KBM-7 (cell line): ENCODE results near the gene MTHFSD.
"Not testable (repeated sequence)": the region's sequence is repeated elsewhere in the genome, so short reads cannot be mapped to it uniquely, and the experiment has no call there.

Experiments used
- DNase-seq: peaks from one replicate; pipeline ENCODE4 v3.0.0-alpha.2; 2015
- in situ Hi-C: fragments of 300-500 bp; cut with MboI; formaldehyde crosslinking; loops from 2 replicates; pipeline ENCODE4 v1.14.3; 2020; ENCODE audit warnings: low sequenced_read_pairs, low pct_unique_long_range_greater_than_20kb, mixed read lengths

Gene MTHFSD, protein sequence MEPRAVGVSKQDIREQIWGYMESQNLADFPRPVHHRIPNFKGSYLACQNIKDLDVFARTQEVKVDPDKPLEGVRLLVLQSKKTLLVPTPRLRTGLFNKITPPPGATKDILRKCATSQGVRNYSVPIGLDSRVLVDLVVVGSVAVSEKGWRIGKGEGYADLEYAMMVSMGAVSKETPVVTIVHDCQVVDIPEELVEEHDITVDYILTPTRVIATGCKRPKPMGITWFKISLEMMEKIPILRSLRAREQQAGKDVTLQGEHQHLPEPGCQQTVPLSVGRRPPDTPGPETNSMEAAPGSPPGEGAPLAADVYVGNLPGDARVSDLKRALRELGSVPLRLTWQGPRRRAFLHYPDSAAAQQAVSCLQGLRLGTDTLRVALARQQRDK

DNA sequence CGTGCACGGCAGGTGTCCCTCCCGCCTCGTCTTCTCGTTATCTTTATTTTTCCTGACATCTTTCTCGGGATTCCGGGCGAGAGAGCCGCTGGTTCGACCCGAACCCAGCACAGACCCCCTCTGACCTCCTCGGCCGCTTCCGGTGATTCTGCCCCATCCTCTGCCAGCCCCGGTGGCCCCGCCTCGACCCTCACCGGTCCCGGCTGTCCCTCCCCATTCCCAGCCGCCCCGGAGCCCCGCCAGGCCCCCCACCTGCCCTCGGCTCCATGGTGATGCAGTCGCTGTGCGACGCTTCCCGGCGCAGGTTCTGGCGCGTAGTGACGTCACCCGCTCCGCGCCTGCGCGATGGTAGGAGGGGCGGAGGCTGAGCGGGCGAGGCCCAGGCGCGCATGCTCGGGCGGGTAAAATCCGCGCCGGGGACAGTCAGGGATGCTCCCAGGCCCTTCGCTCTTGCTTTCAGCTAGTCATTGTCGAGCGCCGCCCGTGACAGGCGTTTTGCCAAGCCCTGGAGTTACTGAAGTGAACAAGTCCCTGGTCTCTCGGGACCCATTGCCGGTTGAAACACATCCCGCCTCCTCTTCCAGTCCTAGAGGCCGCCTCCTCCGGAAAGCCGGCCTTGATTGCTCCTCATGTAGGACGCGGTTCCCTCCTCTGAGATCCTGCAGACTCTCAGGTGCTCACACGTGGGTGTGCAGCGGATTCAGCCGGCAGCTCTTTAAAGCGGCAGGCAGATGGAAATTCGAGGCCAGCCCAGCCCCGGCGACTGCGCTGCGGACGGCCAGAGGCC is at the start of gene MTHFSD:
TSS of gene MTHFSD (minus strand) at position 319 of the 787 bp plus-strand sequence. CDS start at position 268, 51 bp downstream.
- in situ Hi-C loops, result loop anchor here (25.0 kb wide), 1 partner anchor 507 kb away; no protein-coding TSS in a partner anchor
- peak; percentile 86 for DNase-seq

DNA sequence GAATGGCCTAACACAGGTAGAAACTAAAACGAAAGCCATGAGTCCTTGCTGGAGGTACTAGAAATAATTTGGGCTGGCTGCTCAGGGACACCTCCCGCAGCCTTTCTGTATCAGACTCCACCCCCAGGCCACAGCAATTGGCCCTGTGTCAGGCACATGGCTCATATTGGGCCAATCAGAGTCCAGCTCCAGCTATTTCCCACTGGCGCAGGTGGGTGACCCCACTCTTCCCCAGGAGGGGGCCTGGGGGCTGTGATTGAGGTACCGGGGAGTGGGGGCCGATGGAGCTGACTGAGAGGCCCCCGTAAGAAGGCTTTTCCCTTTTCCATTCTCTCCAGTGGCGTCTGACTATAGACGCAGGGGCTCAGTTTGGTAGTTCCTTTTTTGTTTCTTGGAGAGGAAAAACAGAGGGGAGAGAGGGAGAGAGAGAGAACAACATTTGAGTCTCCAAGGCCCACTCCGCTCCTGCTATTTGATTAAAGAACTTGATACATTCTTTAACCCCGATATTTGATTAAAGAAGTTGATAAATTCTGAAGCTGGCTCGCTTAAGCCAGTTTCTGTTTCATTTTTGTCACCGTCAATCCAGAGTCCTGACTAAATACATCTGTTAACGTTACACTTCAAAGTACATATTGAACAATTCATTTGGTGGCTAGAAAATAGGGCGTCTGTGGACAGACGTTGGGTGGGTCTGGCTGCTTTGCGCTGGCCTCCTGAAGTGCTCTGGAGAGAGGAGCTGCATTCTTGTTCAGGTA is 49.6 kb upstream of the MTHFSD start:
- in situ Hi-C loops, result no loop called here
- no peak for DNase-seq

DNA sequence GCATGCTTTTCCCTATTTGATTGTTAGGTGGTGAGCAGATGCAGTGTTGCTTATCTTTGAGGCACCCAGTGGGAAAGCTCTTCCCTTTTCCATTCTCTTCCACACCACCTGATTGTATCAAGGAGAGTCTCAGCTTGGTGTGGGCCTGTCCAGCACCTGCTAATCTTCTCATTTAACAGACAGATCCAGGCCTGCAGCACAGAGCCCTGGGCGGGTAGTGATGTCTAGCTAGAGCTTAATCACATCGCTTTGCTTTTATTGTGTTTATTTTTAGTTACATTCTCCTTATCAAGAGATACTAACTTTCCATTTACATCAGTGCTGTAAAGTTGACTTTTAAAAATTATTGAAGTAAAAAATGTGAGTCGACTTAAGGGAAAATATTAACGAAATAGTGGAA is 47.5 kb upstream of the MTHFSD start:
- in situ Hi-C loops, result no loop called here
- no peak for DNase-seq

DNA sequence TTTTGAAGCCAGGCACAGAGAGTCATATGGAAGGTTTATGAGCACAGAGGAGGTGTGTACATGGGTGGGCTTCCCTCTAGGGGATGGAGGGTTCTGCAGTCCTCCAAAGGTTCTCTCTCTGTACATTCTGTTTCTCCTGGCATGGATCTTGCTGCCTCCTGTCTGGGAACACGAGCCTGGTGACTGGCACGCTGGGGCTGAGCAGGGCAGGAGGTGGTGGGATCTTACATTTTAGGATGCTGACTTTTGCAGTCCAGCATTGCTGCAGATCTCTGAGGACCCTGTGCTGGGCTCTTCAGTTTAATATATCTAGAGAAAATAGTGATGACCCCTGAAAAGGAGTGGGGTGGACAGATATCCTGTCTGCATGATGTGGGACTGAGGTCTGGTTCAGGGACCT is 46.3 kb upstream of the MTHFSD start:
- no peak for DNase-seq
- in situ Hi-C loops, result no loop called here

DNA sequence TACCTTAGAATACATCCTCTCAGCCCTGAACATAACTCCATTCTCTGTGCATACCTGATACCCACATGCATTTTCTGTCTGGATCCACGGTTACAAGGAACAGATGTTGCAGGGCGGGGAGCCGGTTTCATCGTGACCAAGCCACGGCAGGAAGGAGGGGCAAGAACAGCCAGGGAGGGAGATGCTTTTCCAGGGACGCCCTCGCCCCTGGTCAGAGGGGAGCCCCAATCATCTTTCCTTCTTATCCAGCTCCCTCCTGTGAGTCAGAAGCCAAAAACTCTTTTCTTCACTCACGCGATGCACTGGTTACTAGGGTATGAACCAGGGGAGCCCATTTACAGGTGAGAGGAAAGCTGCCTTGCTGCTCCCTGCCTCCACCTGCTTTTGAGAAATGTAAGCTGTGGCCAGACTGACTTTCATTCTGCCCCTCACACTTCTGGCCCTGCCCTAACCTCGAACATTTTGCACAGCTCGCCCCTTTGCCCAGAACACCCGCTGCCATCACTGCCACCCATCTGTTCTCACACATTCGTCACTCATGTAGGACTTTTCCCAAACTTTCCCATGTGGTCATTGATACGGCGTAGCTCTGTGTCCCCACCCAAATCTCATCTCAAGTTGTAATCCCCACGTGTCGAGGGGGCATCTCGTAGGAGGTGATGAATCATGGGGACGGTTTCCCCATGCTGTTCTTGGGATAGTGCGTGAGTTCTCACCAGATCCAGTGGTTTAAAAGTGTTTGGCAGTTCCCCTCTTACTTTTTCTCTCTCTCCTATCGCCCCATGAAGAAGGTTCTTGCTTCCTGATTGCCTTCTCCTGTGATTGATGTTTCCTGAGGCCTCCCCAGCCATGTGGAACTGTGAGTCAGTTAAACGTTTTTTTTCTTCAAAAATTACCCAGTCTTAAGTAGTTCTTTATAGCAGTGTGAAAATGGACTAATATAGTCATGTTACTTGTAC is 43.9 kb upstream of the MTHFSD start:
- in situ Hi-C loops, result no loop called here

DNA sequence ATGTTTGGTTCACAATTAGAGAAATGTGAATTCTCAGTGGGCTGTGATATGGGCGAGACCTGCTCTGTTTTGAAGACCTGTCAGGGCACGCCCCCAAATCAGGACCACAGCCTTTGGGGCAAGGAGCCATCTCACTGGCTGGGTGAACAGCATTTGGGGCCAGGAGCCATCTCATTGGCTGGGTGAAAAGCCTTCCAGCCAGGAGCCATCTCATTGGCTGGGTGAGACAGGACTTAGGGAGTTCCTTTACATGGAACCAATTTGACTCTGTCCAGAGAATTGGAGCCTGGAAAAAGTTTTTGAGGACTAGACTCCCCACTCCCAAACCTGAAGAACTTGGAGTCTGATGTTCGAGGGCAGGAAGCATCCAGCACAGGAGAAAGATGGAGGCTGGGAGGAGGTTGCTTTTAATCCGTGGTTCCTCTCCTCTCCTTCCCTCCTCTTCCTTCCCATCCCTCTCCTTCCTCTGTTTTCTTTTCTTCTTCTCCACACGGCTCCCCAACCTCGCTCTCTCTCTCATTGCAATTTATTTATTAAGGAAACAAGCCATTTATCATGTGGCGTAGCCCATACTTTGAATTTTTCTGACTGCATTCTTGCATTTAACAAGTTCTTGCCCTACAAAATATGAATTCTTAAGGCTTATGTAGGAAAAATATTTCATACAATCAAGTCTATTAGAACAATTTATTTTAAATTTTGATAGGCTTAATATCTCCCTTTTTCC is 43.0 kb upstream of the MTHFSD start:
- DNase-seq, result no peak
- in situ Hi-C loops, result no loop called here

More for the DNA sequence above, 43.9 kb upstream of the MTHFSD start:
- no peak for DNase-seq

DNA sequence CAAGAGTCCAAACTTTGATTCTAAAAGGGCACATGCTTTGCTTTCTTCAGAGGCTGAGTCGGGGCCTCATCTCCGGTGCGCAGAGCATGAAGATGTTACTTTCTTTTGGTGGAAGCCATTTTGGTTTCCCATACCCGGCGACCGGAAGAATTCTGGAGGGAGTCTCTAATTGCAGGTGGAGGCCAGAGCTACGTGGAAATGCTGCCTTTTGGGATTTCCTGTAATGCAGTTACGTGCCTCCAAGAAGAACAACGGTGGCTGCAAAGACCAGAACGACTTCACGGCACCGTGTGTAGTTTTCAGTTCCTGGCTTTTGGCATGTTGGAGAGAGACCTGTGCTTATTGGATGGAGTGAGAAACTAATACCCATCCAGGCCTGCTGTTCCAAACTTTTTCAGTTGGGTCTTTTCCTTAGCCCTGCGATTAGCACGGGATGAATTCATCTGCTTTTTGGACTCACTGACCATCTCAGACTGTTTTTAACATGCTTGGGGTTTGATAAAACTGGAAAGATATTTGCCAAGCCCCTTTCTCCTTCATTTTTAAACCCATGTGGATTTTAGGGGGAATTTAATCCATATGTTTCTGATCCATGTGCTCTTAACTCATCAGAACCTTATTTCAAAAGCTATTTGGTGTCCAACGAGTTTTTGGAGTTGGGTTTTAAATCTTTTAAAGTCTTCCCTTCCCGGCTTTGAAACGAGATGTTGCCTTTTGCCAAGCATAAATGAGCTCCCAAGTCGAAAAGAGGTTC is 42.3 kb upstream of the MTHFSD start:
- no peak for DNase-seq
- in situ Hi-C loops, result no loop called here

DNA sequence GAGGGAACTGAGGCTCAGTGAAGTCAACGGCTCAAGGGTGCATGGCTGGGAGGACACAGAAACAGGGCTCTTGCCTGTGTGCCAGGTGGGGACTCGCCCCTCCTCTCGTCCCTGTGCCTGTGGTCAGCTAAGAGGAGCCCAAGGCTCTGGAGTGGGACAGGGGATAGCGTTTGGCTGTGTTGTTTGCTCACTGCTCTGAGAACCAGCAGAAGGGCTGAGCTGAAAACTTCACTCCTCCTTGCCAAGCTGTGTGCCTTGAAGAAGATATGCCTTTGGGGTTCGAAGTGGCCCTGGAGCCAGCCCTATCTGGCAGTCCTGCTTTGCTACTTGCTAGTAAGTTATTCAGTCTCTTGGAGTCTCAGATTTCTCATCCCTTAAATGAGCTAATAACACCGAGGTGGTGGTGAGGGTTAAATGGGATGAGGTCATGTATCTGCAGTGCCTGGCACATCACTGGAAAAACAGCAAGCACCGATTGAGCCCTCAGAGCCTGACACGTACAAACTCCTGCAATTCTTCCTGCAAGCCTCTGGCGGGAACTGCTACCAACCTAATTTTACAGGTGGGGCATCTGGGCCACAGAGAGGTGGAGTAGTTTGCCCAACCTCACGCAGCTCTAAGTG is 41.1 kb upstream of the MTHFSD start:
- no peak for DNase-seq
- in situ Hi-C loops, result no loop called here

DNA sequence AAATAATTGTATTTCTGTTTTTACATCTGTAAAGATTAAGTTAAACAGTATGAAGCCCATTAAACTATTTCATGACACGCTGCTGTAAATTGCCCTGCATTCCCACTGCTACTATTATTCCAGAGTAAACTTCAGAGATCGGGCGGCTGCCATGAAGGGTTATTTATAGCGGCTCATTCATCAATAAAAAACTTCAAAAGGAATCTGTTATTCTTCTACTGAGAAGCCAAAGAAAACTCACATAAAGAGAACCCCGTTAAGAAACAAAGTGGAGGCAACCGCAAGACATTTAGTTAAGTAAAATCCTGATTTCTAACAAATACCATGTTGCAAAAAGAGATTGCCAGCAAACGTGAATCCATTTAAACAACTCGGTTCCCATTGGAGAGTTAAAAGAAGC is 39.7 kb upstream of the MTHFSD start:
- DNase-seq, result no peak
- in situ Hi-C loops, result no loop called here

DNA sequence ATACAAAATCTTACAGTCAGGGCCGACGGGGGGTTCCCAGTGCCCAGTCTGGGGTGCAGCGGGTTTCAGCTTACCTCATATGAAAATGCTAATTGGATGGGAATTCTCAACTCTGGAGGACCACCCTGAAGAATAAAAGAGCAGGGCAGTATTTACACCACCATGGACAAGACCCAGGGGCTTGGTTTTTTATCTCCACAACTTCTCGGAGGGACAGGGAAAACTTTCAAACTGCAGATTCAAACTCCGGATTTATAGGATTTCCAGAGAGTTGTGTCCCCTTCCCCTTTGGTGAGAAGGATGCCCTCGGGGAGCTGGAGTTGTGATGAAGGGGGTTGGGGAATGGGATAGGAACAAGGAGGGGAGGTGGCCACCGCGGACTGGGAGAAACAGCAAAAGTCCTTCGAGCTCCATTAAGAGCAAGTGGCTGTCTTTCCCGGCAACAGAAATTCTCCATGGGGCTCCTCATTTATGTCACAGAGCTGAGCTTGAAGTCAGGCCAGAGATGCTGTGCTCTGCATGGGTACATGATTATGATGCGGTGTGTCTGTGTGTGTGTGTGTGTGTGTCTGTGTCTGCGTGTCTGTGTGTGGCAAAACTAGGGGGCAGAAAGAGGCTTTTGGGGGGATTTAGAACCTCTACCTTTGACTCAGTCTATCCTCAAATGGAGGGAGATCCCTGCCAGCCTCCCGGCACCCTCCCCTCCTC is 39.0 kb upstream of the MTHFSD start:
- in situ Hi-C loops, result no loop called here

DNA sequence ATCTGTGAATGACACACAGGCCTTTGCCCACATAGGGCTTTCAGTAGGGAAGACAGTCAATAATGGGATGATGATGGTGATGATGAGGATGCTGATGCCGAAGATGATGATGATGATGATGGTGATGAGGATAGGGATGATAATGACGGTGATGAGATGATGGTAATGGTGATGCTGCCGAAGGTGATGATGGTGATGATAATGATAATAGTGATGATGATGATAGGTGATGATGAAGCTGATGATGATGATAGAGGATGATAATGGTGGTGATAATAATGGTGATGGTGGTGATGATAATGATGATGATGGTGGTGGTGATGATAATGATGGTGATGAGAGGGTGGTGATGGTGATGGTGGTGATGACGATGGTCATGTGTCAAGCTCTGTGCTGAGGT is 36.2 kb upstream of the MTHFSD start:
- DNase-seq, result no peak
- in situ Hi-C loops, result no loop called here

More for the DNA sequence above, 39.0 kb upstream of the MTHFSD start:
- no peak for DNase-seq

DNA sequence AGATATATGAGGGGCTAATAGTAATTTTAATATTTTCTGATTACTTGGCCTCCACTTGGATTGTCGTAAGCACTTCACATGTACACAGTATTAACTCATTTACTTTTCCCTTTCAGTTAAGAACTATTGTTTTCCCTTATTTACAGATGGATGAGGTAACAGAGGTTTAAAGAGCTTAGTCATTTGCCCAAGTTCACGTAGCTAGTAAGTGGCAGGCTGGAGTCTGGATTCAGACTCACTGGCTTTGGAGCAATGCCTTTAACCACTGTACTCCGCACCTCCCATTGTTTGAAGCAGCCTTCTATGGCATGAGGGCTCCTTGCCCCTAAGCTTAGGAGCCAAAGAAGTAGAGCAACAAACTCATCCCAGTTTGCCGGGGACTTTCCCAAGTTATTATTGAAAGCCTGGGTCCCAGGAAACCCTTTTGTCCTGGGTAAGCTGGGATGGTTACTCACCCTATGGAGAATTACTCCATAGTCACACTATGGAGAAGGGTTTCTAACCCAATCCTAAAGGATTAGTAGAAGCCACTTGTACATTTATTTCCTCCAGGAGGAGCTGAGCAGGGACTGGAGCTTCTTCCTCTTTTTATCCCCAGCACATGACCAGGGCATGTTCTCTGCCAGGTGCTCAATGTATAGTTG is 35.6 kb upstream of the MTHFSD start:
- no peak for DNase-seq
- in situ Hi-C loops, result no loop called here

DNA sequence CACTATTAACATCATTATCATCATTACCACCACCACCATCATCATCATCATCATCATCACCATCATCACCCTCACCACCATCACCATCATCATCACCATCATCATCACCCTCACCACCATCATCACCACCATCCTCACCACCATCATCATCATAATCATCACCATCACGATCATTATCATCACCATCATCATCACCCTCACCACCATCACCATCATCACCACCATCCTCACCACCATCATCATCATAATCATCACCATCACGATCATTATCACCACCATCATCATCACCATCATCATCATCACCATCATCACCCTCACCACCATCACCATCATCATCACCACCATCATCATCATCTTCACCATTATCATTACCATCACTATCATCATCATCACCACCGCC is 32.9 kb upstream of the MTHFSD start:
- DNase-seq, in situ Hi-C loops: not testable (repeated sequence)

DNA sequence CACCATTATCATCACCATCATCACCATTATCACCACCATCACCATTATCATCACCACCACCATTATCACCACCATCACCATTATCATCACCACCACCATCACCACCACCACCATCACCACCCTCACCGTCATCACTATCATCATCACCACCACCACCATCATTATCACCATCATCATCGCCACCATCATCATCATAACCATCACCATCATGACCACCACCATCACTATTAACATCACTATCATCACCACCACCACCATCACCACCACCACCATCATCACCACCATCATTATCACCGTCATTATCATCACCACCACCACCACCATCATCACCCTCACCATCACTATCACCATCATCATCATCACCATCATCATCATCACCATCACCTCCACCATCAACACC is 32.5 kb upstream of the MTHFSD start:
- in situ Hi-C loops, result no loop called here
- no peak for DNase-seq

DNA sequence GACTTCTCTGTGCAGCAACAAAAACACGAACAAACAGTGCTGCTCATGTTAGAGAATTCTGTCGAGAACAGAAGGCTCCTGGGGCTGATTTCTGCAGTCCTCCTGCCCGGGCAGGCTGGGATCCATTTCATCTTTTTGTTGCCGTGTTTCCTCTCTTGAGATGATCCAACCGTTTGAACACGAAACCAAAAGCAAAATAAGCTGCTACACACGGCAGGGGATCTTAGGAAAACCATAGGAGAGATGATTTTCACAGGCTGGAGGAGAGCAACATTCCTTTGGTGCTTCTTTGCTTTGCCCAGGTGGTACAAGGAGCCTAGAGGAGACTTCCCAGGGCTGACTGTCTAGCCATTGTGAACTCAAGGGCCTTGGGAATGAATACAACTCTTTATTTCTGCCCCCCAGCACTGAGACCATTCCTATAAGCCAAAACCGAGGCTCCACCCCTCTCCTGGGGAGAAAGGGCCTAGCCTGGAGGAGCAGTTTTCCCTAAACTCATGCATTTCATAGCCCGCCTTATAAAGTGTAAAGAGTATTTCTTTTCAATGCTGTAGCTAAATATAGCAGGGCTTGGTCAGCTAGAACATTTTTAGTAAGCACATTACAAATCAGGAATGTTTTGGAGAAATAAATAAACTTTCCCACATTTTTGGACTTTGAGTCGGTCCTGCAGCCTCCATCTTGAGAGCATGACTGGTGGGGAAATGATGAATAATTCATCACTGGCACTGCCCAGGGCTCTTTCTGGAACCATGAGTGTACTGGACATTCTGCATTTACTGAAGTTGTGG is 31.0 kb upstream of the MTHFSD start:
- in situ Hi-C loops, result no loop called here

More for the DNA sequence above, 31.0 kb upstream of the MTHFSD start:
- no peak for DNase-seq
